HEK293T (cell line): ENCODE measurements around the gene DIPK1A.

ENCODE experiments used
- ARNT ChIP-seq: fragments of 450-650 bp; IDR thresholded peaks from 2 replicates; pipeline ENCODE4 v1.6.1; 2017; ENCODE audit warnings: mild to moderate bottlenecking
- BHLHE40 ChIP-seq: fragments of 450-650 bp; IDR thresholded peaks from 2 replicates; pipeline ENCODE4 v1.6.1; 2016; ENCODE audit warnings: mild to moderate bottlenecking, moderate library complexity, borderline replicate concordance
- CTBP1 ChIP-seq: fragments of 450-650 bp; IDR thresholded peaks from 2 replicates; pipeline ENCODE4 v1.6.1; 2016; ENCODE audit warnings: borderline replicate concordance
- FOXA1 ChIP-seq: fragments of 450-650 bp; IDR thresholded peaks from 2 replicates; pipeline ENCODE4 v1.6.1; 2016; ENCODE audit warnings: mild to moderate bottlenecking
- FOXK2 ChIP-seq: fragments of 450-650 bp; IDR thresholded peaks from 2 replicates; pipeline ENCODE4 v1.6.1; 2016; ENCODE audit warnings: mild to moderate bottlenecking
- FOXM1 ChIP-seq: fragments of 450-650 bp; IDR thresholded peaks from 2 replicates; pipeline ENCODE4 v1.6.1; 2017; ENCODE audit warnings: mild to moderate bottlenecking, borderline replicate concordance
- HDGF ChIP-seq: fragments of 450-650 bp; IDR thresholded peaks from 2 replicates; pipeline ENCODE4 v1.6.1; 2017; ENCODE audit warnings: antibody characterized with exemption, borderline replicate concordance
- NFRKB ChIP-seq: fragments of 450-650 bp; IDR thresholded peaks from 2 replicates; pipeline ENCODE4 v1.6.1; 2016; ENCODE audit warnings: mild to moderate bottlenecking, moderate library complexity
- SP1 ChIP-seq: fragments of 450-650 bp; IDR thresholded peaks from 2 replicates; pipeline ENCODE4 v1.6.1; 2017
- SUZ12 ChIP-seq: fragments of 450-650 bp; IDR thresholded peaks from 2 replicates; pipeline ENCODE4 v1.6.1; 2016; ENCODE audit warnings: mild to moderate bottlenecking
- ZNF384 ChIP-seq: fragments of 450-650 bp; IDR thresholded peaks from 2 replicates; pipeline ENCODE4 v1.6.1; 2016

DNA sequence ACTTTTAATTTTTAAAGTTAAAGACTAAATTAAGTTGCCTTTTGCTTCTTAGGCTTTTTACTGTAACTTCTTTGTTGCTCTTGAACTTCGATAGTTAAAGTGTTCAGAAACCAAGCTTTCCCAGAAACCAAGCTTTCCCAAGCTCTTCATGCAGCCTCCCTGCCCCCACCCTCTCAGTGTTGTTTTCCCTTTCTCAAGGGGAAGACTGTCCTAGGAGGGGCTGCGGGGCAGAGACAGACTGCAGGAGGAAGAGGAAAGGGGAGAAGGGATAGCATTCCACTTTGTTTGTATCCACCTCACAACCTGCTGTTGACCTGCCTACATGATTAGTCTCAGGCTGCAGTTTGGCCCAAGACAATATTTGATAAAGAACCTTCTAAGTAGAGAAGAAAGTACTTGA is 39.0 kb upstream of the DIPK1A start:
- no peak for TF ChIP-seq NFRKB
- no peak for TF ChIP-seq SP1
- TF ChIP-seq HDGF: no peak
- TF ChIP-seq FOXM1: no peak
- TF ChIP-seq CTBP1: no peak
- no peak for TF ChIP-seq FOXA1
- TF ChIP-seq ZNF384: no peak
- TF ChIP-seq SUZ12: no peak
- no peak for TF ChIP-seq BHLHE40
- TF ChIP-seq FOXK2: no peak
- TF ChIP-seq ARNT: no peak
